PC-9 (cell line): Measurements from ENCODE around the gene TMEM9. TPM values are rescaled to one million over a fixed set of nuclear protein-coding genes. Genes with fewer than 3 reads are reported as not detected.

Experiments used
- BruUV-seq: library from RNA; stranded (reverse); fragments of 400-500 nt; replicated peaks from 2 replicates; lab custom pipeline; 2021; lab: Mats Ljungman, UMichigan
- CTCF ChIA-PET: fragments of 300-600 bp; sonication (Branson Sonifier 250); formaldehyde crosslinking; loops from one replicate; lab custom pipeline; 2022; ENCODE audit warnings: antibody characterized with exemption; lab: Charles Lee
- POLR2A ChIA-PET: fragments of 300-600 bp; sonication (Branson Sonifier 250); formaldehyde crosslinking; loops from one replicate; lab custom pipeline; 2022; ENCODE audit warnings: antibody characterized with exemption; ENCODE audit not compliant: unreplicated experiment; lab: Charles Lee
- DNase-seq, 2 experiments: peaks; one replicate each; pipeline versions ENCODE4 v3.0.0 to v3.0.0-alpha.2; 2015 to 2022; ENCODE audit warnings: mixed read lengths in 1 of 2
- H2AFZ ChIP-seq: fragments of 200-600 bp; sonication (generic); 2 replicates; pipeline ENCODE4 v1.8.1; 2017; ENCODE audit warnings: antibody characterized with exemption
- H3F3A ChIP-seq: fragments of 200-600 bp; sonication (generic); 2 replicates; pipeline ENCODE4 v1.8.1; 2017; ENCODE audit warnings: antibody characterized with exemption, mild to moderate bottlenecking, low read depth; ENCODE audit not compliant: insufficient read depth
- H3K27ac ChIP-seq: fragments of 200-600 bp; sonication (generic); 2 replicates; pipeline ENCODE4 v1.6.1; 2016; ENCODE audit warnings: mixed run types
- H3K27me3 ChIP-seq: fragments of 200-600 bp; sonication (generic); 2 replicates; pipeline ENCODE4 v1.6.1; 2016; ENCODE audit warnings: low read depth, mixed run types; ENCODE audit not compliant: insufficient read depth
- H3K36me3 ChIP-seq: fragments of 200-600 bp; sonication (generic); 2 replicates; pipeline ENCODE4 v1.6.1; 2016; ENCODE audit warnings: low read depth, mixed run types
- H3K4me1 ChIP-seq: fragments of 200-600 bp; sonication (generic); replicated peaks from 2 replicates; pipeline ENCODE4 v1.6.1; 2016; ENCODE audit warnings: mixed run types; ENCODE audit not compliant: insufficient read depth
- H3K4me2 ChIP-seq: fragments of 200-600 bp; sonication (generic); 2 replicates; pipeline ENCODE4 v1.6.1; 2017; ENCODE audit warnings: mixed run types
- H3K4me3 ChIP-seq: fragments of 200-600 bp; sonication (generic); 2 replicates; pipeline ENCODE4 v1.6.1; 2016; ENCODE audit warnings: mixed run types
- H3K79me2 ChIP-seq: fragments of 200-600 bp; sonication (generic); 2 replicates; pipeline ENCODE4 v1.6.1; 2017; ENCODE audit warnings: low read depth, mixed run types
- H3K9me2 ChIP-seq: fragments of 200-600 bp; sonication (generic); 2 replicates; pipeline ENCODE4 v1.8.1; 2017; ENCODE audit warnings: mild to moderate bottlenecking; ENCODE audit not compliant: insufficient read depth
- H3K9me3 ChIP-seq: fragments of 200-600 bp; sonication (generic); 2 replicates; pipeline ENCODE4 v1.8.1; 2016; ENCODE audit warnings: low read depth; ENCODE audit not compliant: insufficient read depth
- H4K20me1 ChIP-seq: fragments of 200-600 bp; sonication (generic); 2 replicates; pipeline ENCODE4 v1.8.1; 2017; ENCODE audit not compliant: insufficient read depth
- EZH2 ChIP-seq: fragments of 200-600 bp; sonication (generic); IDR thresholded peaks from 2 replicates; pipeline ENCODE4 v1.8.0; 2017; ENCODE audit warnings: antibody characterized with exemption, low read depth
- intact Hi-C: fragments of 100-400 bp; cut with micrococcal nuclease; formaldehyde crosslinking; loops from one replicate; pipeline ENCODE4 v1.10.0; 2022; ENCODE audit not compliant: unreplicated experiment
- total RNA-seq: library from RNA; stranded (reverse); gene quantifications from 2 replicates; pipeline ENCODE4 v1.2.3, GENCODE V29; 2021
- TF ChIP-seq, protein P1 (sequence below): fragments of 200-600 bp; sonication (generic); conservative IDR thresholded peaks from 2 replicates; pipeline ENCODE4 v1.6.1; 2017; ENCODE audit warnings: mixed run types, antibody characterized with exemption, mild to moderate bottlenecking, moderate library complexity

TMEM9 gene
- total RNA-seq, 1 experiment from 2014 or later = 94.3 TPM

- Histone ChIP-seq H4K20me1 (no peaks in the 10 kb centered on the region), H3K27ac (no peak overlapping the region), H2AFZ (no peak overlapping the region), H3K79me2 (no peaks in the 10 kb centered on the region), H3K27me3 (peaks cover 63% of the 10 kb centered on the region), H3K9me3 (no peaks in the 10 kb centered on the region), H3K9me2 (no peaks in the 10 kb centered on the region), H3K4me3 (no peak overlapping the region), H3K36me3 (no peaks in the 10 kb centered on the region), H3K4me2 (no peak overlapping the region), H3F3A (no peaks in the 10 kb centered on the region), H3K4me1 (no peaks in the 10 kb centered on the region)
- no TSS peak for BruUV-seq
- POLR2A ChIA-PET = interaction anchor here (0.5 kb wide), 1 partner anchor 27 kb away, joined by 3 read pairs; no protein-coding TSS in a partner anchor
- CTCF ChIA-PET = no interaction called here
- intact Hi-C loops = no loop called here
- TF ChIP-seq EZH2 = no peak
- TF ChIP-seq, protein P1, sequence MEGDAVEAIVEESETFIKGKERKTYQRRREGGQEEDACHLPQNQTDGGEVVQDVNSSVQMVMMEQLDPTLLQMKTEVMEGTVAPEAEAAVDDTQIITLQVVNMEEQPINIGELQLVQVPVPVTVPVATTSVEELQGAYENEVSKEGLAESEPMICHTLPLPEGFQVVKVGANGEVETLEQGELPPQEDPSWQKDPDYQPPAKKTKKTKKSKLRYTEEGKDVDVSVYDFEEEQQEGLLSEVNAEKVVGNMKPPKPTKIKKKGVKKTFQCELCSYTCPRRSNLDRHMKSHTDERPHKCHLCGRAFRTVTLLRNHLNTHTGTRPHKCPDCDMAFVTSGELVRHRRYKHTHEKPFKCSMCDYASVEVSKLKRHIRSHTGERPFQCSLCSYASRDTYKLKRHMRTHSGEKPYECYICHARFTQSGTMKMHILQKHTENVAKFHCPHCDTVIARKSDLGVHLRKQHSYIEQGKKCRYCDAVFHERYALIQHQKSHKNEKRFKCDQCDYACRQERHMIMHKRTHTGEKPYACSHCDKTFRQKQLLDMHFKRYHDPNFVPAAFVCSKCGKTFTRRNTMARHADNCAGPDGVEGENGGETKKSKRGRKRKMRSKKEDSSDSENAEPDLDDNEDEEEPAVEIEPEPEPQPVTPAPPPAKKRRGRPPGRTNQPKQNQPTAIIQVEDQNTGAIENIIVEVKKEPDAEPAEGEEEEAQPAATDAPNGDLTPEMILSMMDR = no peak
- no peak for DNase-seq
Measured at GRCh38 chr1:201094832-201095231, 59.4 kb downstream of the TMEM9 start.

GRCh38 chr1:201093962-201094361 is 60.3 kb downstream of the TMEM9 start:
- Histone ChIP-seq H3K36me3 (no peaks in the 10 kb centered on the region), H3K79me2 (no peaks in the 10 kb centered on the region), H3K27ac (no peak overlapping the region), H3K9me3 (no peaks in the 10 kb centered on the region), H2AFZ (no peak overlapping the region), H3K27me3 (peaks cover 65% of the 10 kb centered on the region), H3K9me2 (no peaks in the 10 kb centered on the region), H4K20me1 (no peaks in the 10 kb centered on the region), H3K4me1 (no peaks in the 10 kb centered on the region), H3F3A (no peaks in the 10 kb centered on the region), H3K4me3 (no peak overlapping the region), H3K4me2 (no peak overlapping the region)
- no peak for DNase-seq
- TF ChIP-seq EZH2 = no peak
- TF ChIP-seq, protein P1 = no peak
- CTCF ChIA-PET = no interaction called here
- POLR2A ChIA-PET = no interaction called here
- intact Hi-C loops = no loop called here
- BruUV-seq = no TSS peak

DNA sequence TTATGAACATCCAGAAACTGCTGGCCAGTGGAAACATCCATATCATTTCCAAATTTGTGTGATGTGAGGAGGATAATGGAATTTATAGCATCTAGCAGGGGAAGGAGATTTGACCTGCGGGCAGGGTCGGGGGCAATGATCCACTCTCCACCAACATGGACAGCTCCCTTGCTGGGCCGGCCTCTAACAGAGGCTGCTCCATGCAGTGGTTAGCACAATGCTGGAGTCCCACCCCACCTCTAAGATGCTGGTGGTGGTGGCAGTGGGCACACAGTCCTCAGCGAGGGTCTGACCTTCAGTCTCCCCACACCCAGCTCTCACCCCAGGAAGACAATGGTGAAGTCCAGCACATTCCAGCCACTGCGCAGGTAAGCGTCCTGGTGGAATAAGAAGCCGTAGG is 60.7 kb downstream of the TMEM9 start:
- POLR2A ChIA-PET = no interaction called here
- no peak for DNase-seq
- intact Hi-C loops = no loop called here
- BruUV-seq = no TSS peak
- H3K27me3 ChIP-seq = peaks cover 62% of the 10 kb centered on the region
- H3K4me3 ChIP-seq = no peak overlapping the region
- H3K9me2 ChIP-seq = no peaks in the 10 kb centered on the region
- no peak overlapping the region for H3K27ac ChIP-seq
- no peak for TF ChIP-seq EZH2
- TF ChIP-seq, protein P1 = no peak
- no peaks in the 10 kb centered on the region for H3K4me1 ChIP-seq
- no peaks in the 10 kb centered on the region for H3F3A ChIP-seq
- no peaks in the 10 kb centered on the region for H3K79me2 ChIP-seq
- H3K4me2 ChIP-seq = no peak overlapping the region
- CTCF ChIA-PET = no interaction called here
- H3K9me3 ChIP-seq = no peaks in the 10 kb centered on the region
- H2AFZ ChIP-seq = no peak overlapping the region
- no peaks in the 10 kb centered on the region for H3K36me3 ChIP-seq
- no peaks in the 10 kb centered on the region for H4K20me1 ChIP-seq
